NCI-H187 (cell line): Measurements from ENCODE around the gene APOL4.
"Not testable (repeated sequence)": the region's sequence is repeated elsewhere in the genome, so short reads cannot be mapped to it uniquely, and the experiment has no call there.

Experiments used
- DNase-seq, 2 experiments: peaks; one replicate each; lab custom pipeline; 2025; lab: John Stamatoyannopoulos, UW

The APOL4 gene

DNA sequence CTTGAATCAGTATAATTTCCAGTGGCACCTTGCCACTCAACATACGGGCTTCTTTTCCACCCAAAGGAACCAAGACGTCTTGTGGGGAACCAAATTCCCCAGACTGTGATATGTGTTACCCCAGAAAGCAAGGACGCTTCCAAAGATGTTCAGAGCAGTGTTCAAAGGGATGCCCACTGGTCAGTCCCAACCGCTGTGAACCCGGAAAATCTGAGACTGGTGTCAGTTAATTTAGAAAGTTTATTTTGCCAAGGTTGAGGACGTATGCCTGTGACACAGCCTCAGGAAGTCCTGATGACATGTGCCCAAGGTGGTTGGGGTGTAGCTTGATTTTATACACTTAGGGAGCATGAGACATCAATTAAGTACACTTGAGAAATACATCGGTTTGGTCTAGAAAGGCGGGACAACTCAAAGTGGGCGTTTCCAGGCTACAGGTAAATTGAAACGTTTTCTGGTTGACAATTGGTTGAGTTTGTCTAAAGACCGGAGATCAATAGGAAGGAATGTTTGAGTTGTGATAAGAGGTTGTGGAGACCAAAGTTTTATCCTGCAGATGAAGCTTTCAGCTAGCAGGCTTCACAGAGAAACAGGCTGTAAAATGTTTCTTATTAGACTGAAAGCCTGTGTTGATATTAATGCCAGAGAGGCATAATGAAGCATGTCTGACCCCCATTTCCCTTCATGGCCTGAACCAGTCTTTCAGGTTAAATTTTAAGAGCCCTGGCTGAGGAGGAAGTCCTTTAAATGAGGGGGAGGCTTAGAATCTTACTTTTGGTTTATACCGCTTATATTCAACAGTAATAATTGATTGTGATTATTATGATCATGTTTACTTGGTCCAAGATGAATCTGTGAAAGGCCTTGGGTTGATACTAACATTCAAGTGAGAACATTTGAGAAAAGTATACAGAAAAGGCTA is 47.8 kb downstream of the APOL4 start:
- no peak for DNase-seq

DNA sequence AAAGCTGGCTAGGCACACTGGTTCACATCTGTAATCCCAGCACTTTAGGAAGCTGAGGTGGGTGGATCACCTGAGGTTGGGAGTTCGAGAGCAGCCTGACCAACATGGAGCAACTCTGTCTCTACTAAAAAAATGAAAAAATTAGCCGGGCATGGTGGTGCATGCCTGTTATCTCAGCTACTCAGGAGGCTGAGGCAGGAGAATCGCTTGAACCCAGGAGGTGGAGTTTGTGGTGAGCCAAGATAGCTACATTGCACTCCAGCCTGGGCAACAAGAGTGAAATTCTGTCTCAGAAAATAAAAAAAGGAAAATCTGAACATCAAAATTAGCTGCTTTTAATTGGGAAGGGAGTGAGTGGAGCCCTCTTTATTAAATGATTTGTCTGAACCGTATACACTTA is 48.8 kb downstream of the APOL4 start:
- DNase-seq: not testable (repeated sequence)

DNA sequence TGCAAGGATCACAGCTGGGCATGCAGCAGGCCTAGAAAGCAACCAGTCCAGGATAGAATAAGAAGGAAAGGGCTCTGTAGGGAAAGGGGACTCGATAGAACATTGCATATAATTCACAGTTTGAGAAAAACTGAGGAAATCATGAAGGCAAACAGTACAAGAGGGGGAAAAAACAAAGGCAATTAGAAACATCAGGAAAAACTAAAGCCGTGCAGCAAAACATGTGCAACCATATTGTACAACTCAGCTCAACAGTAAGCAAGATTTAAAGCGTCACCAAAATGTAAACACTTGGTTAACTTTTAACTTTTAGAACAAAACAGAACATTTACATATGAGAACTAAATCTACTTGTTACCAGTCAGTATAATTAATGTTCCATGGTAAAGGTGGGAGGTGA is 49.5 kb downstream of the APOL4 start:
- DNase-seq: no peak

DNA sequence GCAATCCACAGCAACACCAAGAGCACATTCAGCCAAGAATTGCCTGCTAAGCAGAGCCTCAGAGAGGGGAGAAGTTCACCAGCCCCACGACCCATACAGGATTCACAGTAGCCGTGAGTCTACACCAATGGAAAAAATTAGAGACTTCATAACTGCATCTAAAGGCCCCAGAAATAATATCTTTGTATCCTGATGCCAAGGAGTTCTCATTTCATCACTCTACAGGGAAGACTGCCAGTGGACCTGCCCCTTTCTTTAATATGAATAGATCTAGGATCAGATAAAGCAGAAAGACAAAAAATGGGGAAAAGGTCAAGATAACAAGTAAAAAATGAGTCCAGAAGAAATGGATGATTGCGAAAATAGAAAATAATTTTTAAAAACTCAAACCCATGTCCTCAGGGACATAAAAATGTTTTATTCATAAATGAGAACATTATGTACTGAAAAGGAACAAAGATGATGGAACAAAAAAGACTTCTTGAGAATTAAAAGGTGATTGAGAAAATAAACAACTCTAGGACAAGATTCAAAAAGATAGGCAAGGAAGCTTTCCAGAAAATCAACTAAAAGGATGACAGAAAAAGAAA is 50.5 kb downstream of the APOL4 start:
- no peak for DNase-seq

DNA sequence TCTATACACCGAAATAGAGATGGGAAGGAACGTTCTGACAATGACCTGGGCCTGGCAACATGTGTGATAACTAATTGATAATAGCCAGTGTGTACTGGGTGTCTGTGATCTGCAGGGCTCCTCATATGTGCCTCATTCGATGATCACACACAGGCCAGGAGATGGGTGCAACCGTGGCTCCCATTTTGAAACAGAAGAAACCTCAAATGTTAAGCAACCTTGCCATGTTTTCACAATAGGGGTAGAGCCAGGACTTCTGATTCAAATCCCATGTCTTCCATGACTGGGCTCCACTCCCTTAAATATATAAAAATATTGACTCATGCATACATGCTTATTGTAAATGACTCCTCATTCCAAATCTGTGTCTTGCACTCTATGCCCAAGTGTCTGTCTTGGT is 52.2 kb downstream of the APOL4 start:
- DNase-seq: no peak

DNA sequence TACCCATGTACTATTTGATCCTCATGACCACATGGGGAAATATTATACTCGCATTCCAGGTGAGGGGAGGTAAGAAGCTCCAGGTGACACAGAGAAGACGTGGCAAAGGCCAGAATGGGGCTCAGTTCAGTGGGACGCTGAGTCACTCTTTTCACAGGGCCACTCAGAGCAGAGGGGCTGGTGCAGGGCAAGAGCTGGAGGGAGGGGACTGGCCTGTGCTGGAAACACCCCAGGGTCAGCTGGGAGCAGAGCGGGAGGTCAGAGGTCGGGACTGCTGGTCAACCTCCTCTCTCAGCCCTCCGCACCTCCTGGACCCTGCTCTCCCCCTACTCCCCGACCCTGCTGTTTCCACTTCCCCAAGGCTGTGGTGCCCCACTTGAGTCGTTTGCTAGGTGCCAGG is 53.2 kb downstream of the APOL4 start:
- DNase-seq: no peak

DNA sequence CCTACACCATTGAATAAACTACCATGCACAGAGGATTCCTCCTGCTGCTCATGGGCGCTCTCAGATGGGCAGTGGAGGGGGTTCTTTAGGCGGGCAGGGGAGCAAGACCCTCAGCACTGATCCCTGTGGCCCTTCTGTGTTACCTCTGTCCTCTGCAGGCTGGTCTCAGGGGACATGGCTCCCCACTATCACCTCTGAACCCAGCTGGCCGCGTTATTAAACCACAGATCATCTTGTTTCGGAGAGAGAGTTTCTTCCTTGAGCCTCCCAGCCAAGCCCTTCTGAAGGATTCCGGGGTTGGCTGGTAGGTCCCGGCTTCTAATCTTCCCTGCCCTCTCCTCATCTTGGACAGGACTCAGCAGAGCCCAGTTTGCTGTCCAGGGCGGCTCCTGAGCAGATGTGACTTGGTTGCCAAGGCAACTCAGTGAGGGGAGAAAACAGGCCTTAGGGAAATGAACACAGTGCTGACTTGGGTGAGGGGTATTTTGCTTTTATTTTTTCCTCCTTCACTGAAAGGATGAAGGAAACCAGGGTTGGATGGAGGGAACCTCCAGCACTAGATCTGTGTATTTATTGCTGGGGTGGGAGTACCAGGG is 54.3 kb downstream of the APOL4 start:
- no peak for DNase-seq

DNA sequence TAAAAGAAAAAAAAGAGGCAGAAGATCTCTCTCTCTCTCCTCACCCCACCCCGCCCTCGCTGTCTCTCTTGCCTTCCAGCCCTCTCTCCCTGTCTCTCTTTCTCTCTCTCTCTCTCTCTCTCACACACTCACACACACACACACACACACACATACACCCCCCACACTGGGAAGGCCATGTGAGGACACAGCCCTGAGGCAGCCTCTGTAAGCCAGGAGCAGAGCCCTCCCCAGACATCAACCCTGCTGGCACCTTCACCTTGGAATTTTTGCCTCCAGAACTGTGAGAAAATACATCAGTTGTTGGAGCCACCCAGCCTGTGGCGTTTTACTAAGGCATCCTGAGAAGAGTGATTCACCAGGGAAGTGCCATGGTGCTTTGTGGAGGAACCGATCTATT is 55.7 kb downstream of the APOL4 start:
- no peak for DNase-seq

DNA sequence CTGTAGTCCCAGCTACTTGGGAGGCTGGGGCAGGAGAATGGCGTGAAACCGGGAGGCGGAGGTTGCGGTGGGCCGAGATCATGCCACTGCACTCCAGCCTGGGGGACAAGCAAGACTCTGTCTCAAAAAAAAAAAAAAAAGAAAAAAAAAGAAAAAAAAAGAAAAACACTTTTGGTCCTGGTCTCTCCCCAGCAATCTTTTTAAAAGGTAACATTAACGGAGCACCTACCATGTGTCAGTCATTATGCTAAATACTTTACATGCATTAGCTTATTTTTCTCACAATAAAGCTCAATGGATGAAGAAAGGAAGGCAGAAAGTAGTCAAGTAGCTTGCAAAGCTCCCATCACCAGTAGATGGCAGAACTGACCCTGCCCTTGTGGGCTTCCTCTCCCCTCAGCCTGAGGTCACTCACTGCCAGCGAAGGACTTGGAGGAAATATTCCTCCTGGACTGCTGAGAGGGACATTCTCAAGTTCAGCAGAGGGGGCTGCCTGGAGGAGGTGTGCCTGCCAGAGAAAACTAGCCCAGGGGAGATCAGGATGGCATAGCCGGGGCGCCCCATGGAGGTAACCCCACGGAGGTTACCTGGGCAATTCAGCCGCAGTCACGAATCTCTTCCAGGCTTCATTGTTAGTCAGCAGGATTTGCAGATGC is 56.6 kb downstream of the APOL4 start:
- no peak for DNase-seq

DNA sequence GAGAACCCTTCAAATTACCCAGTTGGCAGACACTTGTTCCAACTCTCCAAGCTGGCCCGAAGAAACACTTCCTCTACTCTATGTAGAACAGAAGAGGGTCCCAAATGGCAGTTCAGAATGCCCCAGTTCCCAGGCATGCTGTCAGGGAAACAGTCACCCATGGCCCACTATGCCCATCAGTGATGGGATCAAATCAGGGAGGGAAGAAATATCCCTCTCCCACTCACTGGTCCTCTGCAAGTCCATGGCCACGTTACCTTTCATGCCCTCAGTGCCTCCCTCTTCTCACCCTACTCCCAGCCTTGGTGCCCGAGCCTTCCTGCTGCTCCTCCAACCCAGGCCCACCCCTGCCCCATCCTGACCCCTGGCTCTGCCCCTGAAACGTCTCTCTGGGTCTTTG is 57.7 kb downstream of the APOL4 start:
- DNase-seq: no peak

DNA sequence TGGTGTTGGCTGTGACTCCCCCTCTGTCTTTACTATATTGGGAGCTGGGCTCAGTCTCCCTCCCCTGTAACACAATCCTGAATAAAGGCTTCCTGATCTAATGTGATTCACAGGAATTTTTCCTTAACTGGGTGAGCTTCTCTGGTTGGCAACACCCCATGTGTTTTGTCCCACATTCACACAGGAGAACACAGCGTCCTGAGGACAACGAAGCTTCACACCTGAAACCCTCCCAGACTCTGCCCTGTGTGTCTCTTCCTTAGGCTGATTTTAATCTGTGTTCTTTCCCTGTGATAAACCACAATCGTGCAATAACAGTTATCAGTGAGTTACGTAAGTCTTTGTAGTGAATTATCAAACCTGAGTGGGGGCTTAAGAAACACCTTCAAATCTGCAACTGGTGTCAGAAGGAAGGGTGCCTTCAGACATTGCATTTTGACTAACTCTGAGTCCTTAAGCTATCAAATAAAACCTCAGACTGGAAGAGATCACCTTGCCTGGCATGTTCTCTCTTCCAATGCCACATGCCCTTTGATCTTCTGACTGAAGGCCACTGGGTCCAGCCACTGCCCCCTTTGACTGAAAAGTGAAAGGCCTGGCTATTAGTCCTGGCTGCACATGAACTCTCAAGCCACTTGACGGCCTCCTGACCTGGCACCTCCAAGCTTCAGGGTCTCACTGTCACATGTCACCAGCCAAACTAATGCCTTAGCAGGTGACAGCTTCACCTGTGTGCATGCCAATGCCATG is 58.4 kb downstream of the APOL4 start:
- DNase-seq: no peak

DNA sequence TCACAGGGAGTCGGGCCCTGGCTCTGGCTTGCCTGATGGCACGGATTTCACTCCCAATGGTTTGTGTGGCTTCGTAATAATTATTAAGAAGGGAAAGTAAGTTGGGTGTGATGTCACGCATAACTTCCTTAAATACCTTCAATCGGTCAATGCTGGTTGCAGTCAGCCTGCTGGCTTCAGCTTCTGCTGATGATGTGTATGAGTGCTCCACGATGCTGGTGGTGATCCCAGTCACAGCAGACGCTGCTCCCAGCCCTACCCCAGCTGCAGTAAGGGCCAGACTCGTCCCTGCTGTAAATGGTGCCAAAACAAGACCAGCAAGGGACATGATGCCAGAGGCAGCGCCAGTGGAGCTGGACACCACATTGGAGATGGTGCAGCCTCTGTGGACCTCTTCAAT is 60.1 kb downstream of the APOL4 start:
- no peak for DNase-seq
